ENCODE measurements around the gene MYO3B. TPM values are rescaled to one million over a fixed set of nuclear protein-coding genes. Genes with fewer than 3 reads are reported as not detected.
"Not testable (repeated sequence)": the region's sequence is repeated elsewhere in the genome, so short reads cannot be mapped to it uniquely, and the experiment has no call there.

Gene MYO3B
- total RNA-seq, 1 donor from 2014 or later: 5.5 TPM

GRCh38 chr2:170434900-170435621 lies 257.1 kb downstream of the MYO3B start:
- DNase-seq: no peak

- DNase-seq: no peak
Measured at GRCh38 chr2:170436077-170436943, 258.4 kb downstream of the MYO3B start.

DNA sequence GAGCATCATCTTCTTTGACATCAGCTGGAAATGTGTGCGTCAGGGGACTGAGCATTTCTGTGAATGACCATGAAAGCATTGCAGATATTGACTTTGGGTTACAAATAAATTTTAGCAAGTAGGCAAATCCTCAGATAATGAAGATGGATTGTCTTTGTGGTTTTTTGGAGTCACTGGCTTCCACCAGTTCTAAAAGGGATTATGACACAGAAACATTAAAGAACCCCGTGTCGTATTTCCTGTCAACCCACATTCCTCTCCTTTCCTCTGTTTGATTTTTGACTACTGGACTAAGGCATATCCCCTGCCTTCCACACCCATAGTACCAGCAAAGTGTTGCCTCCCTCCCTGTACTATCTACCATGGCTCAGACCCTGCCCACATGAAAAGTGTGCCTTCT lies 268.1 kb downstream of the MYO3B start:
- no peak for DNase-seq

- no peak for DNase-seq
Measured at GRCh38 chr2:170449034-170449433, 271.1 kb downstream of the MYO3B start.

DNA sequence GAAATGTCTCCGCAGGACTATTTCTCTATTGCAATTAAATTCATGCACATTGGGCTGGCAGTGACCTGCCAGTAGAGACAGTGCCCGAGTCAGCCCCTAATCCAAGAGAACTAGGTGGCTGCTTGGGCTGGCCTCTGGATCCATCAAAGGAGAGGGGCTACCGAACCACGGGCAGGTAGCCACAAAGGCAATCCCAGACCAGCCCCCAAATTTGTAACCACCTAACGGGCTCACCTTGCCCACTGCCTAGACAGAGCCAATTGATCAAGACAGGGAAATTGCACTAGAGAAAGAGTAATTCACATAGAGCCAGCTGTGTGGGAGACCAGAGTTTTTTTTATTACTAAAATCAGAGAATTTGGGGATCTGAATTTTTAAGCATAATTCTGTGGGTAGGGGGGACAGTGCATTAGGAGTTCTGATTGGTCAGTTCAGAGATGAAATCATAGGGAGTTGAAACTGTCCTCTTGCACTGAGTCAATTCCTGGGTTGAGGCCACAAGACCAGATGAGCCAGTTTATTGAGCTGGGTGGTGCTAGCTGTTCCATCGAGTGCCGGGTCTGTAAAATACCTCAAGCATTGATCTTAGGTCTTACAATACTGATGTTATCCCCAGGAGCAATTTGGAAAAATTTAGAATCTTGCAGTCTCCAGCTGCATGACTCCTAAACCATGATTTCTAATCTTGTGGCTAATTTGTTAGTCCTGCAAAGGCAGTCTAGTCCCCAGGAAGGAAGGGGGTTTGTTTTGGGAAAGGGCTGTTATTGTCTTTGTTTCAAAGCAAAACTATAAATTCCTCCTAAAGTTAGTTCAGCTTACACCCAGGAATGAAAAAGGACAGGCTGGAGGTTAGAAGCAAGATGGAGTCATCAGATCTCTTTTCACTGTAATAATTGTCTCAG lies 276.8 kb downstream of the MYO3B start:
- DNase-seq: no peak

DNA sequence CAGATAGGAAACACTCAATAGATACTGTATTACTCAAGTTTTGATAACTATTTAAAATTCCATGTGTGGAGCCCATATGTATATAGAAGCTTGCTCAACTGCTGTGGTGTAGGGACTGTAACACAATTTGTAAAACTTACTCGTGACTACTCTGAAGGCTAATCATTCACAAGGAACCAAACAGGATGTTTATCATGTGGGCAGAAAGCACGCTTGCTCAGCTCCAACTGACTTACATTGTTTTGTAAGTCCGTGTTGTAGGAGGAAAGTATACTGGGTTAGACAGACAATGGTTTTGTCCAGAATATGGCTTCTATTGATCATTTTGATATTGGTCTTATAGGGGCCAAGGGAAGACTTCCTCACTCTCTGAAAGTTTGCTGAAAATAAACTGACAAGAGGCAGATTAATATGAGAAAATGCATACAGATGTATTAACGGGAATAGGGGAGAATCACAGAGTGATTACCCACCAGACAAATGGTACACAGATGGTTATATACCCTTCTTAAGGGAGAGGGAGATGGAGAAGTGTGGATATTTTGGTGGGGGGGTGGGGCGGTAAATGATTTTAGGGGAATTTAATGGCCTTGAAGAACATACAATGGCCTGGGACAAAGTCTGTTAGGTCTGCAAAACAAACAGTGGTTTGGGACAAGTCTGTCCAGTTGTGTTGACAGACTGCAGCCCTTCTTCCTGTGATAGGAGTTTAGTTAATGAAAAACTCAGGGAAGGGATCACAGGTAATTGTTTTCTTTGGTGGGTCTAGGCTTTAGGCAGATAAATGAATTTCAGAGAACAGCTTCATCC lies 277.9 kb downstream of the MYO3B start:
- peak; percentile 25 for DNase-seq

- DNase-seq: no peak
Measured at GRCh38 chr2:170456914-170457313, 279.0 kb downstream of the MYO3B start.

DNA sequence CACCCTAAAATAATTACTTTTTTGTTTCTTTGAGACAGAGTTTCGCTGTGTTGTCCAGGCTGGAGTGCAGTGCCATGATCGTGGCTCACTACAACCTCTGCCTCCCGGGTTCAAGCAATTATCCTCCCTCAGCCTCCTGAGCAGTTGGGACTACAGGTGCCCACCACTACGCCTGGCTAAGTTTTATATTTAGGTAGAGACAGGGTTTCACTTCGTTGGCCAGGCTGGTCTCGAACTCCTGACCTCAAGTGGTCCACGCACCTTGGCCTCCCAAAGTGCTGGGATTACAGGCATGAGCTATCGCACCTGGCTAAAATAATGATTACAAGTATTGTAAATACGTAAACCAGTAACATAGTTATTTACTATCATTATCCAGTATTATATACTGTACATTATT lies 279.8 kb downstream of the MYO3B start:
- DNase-seq: no peak

DNA sequence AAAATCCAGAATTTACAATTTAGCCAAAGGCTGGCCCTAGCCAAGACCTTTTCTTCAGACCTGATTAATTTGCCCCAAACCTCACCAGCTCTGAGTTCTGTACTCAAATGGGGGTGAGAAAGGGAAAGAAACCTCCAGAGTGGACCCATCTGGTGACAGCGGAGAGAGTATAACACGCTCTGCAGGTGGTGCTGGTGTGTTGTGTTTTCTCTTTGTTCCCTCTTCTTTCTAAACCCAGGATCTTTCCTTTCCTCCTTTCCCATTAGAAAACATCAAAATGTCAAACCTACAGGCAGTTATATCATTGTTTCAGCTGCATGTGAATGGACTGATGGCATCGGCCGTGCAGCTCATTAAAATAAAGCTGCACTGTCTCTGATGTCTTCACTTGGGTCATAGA lies 283.9 kb downstream of the MYO3B start:
- DNase-seq: no peak

- DNase-seq: no peak
Measured at GRCh38 chr2:170462433-170463205, 284.7 kb downstream of the MYO3B start.

- no peak for DNase-seq
Measured at GRCh38 chr2:170463206-170463537, 285.2 kb downstream of the MYO3B start.

GRCh38 chr2:170464268-170464667 lies 286.3 kb downstream of the MYO3B start:
- no peak for DNase-seq

GRCh38 chr2:170465241-170465640 lies 287.3 kb downstream of the MYO3B start:
- DNase-seq: no peak

DNA sequence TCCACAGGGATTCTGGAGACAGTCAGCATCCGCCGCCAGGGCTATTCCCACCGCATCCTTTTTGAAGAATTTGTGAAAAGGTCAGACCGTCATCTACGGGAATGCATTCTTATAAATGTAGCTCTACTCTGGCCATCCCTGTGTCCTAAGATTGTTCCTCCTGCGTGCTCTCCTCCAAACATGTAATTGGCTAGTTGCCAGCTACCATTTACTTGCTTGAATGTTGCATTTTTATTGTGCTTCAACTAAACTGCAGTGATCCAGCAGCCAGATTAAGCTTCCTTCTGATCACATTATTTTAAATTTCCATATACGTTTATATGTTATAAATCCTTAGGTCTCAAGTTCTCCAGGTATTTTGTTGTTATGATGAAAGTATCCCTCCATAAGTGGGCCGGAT lies 288.7 kb downstream of the MYO3B start:
- no peak for DNase-seq

GRCh38 chr2:170467568-170468422 lies 289.8 kb downstream of the MYO3B start:
- DNase-seq: no peak

GRCh38 chr2:170468557-170468956 lies 290.6 kb downstream of the MYO3B start:
- DNase-seq: no peak

GRCh38 chr2:170472498-170472897 lies 294.6 kb downstream of the MYO3B start:
- DNase-seq: not testable (repeated sequence)

- DNase-seq: no peak
Measured at GRCh38 chr2:170475878-170476277, 297.9 kb downstream of the MYO3B start.

- no peak for DNase-seq
Measured at GRCh38 chr2:170477630-170478029, 299.7 kb downstream of the MYO3B start.

DNA sequence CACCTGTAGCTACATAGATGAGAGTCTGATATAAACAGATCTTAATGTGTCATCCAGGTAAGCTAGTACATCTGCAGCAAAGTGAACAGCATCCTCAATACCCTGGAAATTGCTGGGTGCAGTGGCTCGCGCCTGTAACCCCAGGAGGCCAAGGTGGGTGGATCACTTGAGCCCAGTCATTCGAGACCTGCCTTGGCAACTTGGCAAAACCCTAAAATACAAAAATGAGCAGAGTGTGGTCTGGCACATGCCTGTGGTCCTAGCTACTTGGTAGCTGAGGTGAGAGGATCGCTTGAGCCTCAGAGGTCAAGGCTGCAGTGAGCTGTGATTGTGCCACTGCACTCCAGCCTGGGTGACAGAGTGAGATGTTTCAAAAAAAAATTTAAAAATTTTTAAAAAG lies 303.3 kb downstream of the MYO3B start:
- no peak for DNase-seq
